ENCODE measurements around the gene CD52.

The CD52 gene

DNA sequence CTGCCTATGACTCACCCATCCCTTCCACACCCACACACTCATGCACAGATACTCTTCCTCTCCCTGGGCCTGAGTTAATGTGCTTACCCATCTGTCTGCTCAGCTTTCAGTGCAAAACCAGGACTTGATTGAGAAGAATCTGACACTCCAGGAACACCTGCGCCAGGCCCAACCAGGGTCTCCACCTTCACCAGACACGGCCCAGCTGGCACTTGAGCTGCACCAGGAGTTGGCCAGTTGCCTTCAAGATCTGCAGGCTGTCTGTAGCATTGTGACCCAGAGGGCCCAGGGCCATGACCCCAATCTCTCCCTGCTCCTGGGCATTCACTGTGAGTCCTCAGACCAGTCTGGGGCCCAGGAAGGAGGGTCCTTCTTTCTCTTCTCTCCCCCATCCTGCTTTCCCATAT, 41.3 kb upstream of the CD52 start:
- in situ Hi-C loops (cut with MboI; ENCODE audit: low sequenced_read_pairs, unreplicated experiment) = no loop called here
- DNase-seq (ENCODE audit: low spot score) = no peak
- TF ChIP-seq, protein P1, sequence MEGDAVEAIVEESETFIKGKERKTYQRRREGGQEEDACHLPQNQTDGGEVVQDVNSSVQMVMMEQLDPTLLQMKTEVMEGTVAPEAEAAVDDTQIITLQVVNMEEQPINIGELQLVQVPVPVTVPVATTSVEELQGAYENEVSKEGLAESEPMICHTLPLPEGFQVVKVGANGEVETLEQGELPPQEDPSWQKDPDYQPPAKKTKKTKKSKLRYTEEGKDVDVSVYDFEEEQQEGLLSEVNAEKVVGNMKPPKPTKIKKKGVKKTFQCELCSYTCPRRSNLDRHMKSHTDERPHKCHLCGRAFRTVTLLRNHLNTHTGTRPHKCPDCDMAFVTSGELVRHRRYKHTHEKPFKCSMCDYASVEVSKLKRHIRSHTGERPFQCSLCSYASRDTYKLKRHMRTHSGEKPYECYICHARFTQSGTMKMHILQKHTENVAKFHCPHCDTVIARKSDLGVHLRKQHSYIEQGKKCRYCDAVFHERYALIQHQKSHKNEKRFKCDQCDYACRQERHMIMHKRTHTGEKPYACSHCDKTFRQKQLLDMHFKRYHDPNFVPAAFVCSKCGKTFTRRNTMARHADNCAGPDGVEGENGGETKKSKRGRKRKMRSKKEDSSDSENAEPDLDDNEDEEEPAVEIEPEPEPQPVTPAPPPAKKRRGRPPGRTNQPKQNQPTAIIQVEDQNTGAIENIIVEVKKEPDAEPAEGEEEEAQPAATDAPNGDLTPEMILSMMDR (IDR thresholded peaks at IDR 0.05; ENCODE audit: borderline replicate concordance, control extremely low read depth, extremely low read depth, insufficient read depth, missing control alignments) = no peak

DNA sequence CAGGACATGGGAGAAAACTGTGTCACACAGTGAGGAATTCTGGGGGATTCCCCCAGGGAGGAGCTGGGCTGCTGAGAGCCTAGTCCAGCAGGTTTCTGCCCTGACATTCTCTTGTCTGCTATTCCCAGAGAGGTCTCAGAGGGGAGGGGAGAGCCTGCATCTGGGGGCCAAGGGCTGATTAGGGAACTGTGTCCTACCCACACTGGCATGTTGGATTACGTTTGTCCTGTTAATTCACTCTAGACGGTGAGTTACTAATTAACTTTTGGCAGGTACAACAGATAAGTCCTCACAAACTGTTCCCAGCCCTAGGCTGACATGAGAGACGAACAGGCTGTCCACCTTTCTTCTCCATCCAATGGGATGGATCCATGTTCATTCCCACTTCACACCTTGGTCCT, 40.5 kb upstream of the CD52 start:
- DNase-seq (ENCODE audit: low spot score) = no peak
- TF ChIP-seq, protein P1 (IDR thresholded peaks at IDR 0.05; ENCODE audit: borderline replicate concordance, control extremely low read depth, extremely low read depth, insufficient read depth, missing control alignments) = no peak
- in situ Hi-C loops (cut with MboI; ENCODE audit: low sequenced_read_pairs, unreplicated experiment) = no loop called here

DNA sequence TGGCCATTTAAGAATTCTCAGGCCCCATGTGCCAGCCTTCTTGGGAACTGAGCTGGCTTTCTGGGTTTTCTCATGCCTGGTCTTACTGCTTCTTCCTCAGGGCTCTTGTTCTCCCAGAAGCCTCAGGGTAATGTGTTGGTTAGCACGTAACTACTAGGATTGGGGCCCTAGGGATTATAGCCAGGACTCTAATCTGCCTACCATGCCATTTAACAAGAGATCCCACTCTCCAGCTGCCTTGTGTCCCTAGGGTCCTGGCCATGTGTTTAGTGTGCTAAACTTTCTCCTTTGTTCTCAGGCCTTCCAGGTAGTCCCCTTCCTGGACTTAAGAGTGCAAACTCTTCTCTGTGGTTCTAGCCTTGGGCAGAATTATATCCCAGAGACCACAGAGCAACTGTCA, 40.0 kb upstream of the CD52 start:
- in situ Hi-C loops (cut with MboI; ENCODE audit: low sequenced_read_pairs, unreplicated experiment) = no loop called here

DNA sequence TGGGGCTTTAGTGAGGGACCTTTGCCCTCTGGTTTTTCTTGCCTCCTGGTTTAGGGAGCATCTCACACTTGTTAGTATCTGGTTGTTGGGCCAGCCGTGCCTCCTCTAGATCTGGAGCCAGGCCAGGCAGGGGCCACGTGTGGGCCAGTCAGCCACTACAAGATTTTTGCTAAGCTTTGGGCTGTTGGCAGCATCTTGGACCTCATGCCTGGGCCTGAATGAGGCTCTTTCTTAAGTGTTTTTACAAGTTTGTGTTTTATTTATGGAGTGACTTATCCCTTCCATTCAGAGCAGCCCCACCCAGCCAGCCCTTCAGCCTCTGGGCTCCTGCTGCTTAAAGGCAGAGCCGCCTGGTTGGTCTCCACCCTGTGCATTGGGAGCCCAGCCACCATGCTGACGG, 39.5 kb upstream of the CD52 start:
- in situ Hi-C loops (cut with MboI; ENCODE audit: low sequenced_read_pairs, unreplicated experiment) = no loop called here
- DNase-seq (ENCODE audit: low spot score) = no peak

More for the DNA sequence above, 40.0 kb upstream of the CD52 start:
- TF ChIP-seq, protein P1 (IDR thresholded peaks at IDR 0.05; ENCODE audit: borderline replicate concordance, control extremely low read depth, extremely low read depth, insufficient read depth, missing control alignments) = no peak
- no peak for DNase-seq (ENCODE audit: low spot score)

DNA sequence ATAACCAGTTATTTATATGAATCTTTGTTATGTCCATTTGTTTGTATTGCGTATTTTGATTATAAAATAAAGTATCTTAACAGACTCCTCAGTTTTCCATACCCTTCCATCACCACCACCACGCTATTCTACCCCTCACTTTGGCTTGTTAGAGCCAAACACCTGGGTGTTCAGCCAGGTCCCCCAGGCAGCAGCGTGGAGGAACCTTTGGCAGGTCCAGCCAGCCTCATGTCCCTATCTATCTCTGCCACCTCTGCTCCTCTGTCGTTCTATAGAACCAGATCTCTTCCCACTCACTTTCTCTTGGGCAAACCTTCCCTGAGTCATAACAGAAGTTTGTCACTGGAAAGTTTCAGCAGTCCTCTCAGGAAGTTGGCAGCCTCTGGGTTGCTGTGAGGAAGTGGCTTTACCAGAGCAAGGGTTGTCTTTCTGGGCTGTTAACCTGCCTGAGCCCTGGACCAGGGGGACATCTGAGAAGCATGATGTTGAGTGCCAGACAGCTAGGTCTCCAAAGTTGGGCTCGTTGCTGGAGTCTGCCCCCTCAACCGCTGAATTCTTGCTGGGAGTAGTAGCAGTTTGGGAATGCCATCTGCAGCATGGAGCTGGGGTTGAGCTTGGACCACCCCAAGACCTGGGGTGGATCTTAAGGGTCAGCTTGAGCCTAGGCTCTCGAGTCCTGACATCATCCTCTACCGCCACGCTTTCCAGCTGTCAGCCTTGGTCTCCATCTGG, 38.9 kb upstream of the CD52 start:
- DNase-seq (ENCODE audit: low spot score) = no peak
- TF ChIP-seq, protein P1 (IDR thresholded peaks at IDR 0.05; ENCODE audit: borderline replicate concordance, control extremely low read depth, extremely low read depth, insufficient read depth, missing control alignments) = no peak
- in situ Hi-C loops (cut with MboI; ENCODE audit: low sequenced_read_pairs, unreplicated experiment) = no loop called here

More for the DNA sequence above, 39.5 kb upstream of the CD52 start:
- TF ChIP-seq, protein P1 (IDR thresholded peaks at IDR 0.05; ENCODE audit: borderline replicate concordance, control extremely low read depth, extremely low read depth, insufficient read depth, missing control alignments) = no peak

DNA sequence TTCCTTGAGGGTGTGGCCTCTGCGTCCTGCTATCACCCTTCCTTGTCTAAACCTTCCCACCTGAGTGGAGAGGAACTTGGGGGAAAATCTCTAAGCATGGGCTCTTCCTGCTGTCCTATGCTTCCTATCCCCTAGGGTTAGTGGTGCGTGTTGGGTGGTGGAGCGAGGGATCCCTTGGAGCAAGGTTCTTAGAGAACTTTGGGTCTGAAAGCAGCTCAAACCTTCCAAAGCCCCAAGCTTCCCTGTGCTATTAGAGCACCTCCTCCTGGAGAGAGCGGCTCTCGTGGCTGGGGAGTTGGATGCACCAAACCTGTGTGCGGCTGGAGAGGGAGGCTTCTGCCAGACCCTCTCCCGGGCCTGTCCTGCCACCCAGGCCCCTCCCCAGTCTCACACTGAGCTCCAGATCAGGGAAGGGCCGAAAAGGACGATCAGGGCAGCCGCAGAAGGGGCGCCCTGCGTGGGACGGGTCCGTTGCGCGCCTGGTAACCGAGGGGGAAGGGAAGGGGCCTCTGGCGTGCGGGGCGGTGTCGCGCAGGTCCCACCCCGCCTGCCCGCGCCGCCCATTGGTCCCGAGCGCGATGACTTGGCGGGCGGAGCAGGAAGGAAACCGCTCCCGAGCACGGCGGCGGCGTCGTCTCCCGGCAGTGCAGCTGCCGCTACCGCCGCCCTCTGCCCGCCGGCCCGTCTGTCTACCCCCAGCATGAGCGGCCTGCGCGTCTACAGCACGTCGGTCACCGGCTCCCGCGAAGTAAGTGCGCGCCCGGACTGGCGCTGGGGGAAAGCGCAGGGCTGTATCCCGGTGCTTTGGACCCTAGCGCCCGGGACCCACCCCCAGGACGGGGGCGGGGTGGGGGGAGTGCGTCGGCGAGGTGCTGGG, 38.1 kb upstream of the CD52 start, which contains the start of gene SH3BGRL3:
SH3BGRL3 (plus strand) TSS at position 631 of the 877 bp plus-strand sequence; CDS start at position 701, 70 bp downstream.
- in situ Hi-C loops (cut with MboI; ENCODE audit: low sequenced_read_pairs, unreplicated experiment) = loop anchor here (5.0 kb wide), 1 partner anchor 43 kb away; no protein-coding TSS in a partner anchor
- TF ChIP-seq, protein P1 (IDR thresholded peaks at IDR 0.05; ENCODE audit: borderline replicate concordance, control extremely low read depth, extremely low read depth, insufficient read depth, missing control alignments) = peak; percentile 45
- peak; percentile 97 for DNase-seq (ENCODE audit: low spot score)
